HuH-7.5 (cell line): ENCODE data around the gene EDDM13.
"Not testable (repeated sequence)": the region's sequence is repeated elsewhere in the genome, so short reads cannot be mapped to it uniquely, and the experiment has no call there.

Source experiments
- DNase-seq: peaks from one replicate; pipeline ENCODE4 v3.0.0; 2011; ENCODE audit warnings: low spot score

Gene EDDM13

GRCh38 chr19:56272161-56272798, at the start of gene EDDM13:
EDDM13 (plus strand) TSS chr19:56272748; CDS start chr19:56272835, 87 bp downstream.
- no peak for DNase-seq

- no peak for DNase-seq
These were observed 49.6 kb upstream of the EDDM13 start for GRCh38 chr19:56222901-56223300.

- DNase-seq = no peak
These were observed 49.1 kb upstream of the EDDM13 start for GRCh38 chr19:56223481-56223880.

- DNase-seq = no peak
These were observed 27.3 kb upstream of the EDDM13 start for GRCh38 chr19:56245121-56245740.

GRCh38 chr19:56245764-56246163, 26.8 kb upstream of the EDDM13 start:
- not testable (repeated sequence) for DNase-seq

- not testable (repeated sequence) for DNase-seq
These were observed 23.7 kb upstream of the EDDM13 start for GRCh38 chr19:56248736-56249338.

GRCh38 chr19:56252699-56253422, 19.7 kb upstream of the EDDM13 start:
- peak; percentile 86 for DNase-seq

GRCh38 chr19:56253737-56254136, 18.8 kb upstream of the EDDM13 start:
- DNase-seq = peak; percentile 37

- DNase-seq = no peak
These were observed 14.3 kb upstream of the EDDM13 start for GRCh38 chr19:56258272-56258671.

GRCh38 chr19:56261145-56261544, 11.4 kb upstream of the EDDM13 start:
- no peak for DNase-seq

GRCh38 chr19:56261932-56262331, 10.6 kb upstream of the EDDM13 start:
- DNase-seq = not testable (repeated sequence)

GRCh38 chr19:56263319-56263718, 9.2 kb upstream of the EDDM13 start:
- no peak for DNase-seq

GRCh38 chr19:56266051-56266450, 6.5 kb upstream of the EDDM13 start:
- no peak for DNase-seq

GRCh38 chr19:56269348-56269747, 3.2 kb upstream of the EDDM13 start:
- DNase-seq = no peak

- DNase-seq = no peak
These were observed 1.9 kb upstream of the EDDM13 start for GRCh38 chr19:56270676-56271075.

- no peak for DNase-seq
These were observed 1.4 kb upstream of the EDDM13 start for GRCh38 chr19:56271151-56271550.

GRCh38 chr19:56273563-56274117, 1.1 kb downstream of the EDDM13 start:
- no peak for DNase-seq

- DNase-seq = no peak
These were observed 10.3 kb downstream of the EDDM13 start for GRCh38 chr19:56282809-56283208.

GRCh38 chr19:56284746-56285145, 12.2 kb downstream of the EDDM13 start:
- no peak for DNase-seq

- no peak for DNase-seq
These were observed 17.6 kb downstream of the EDDM13 start for GRCh38 chr19:56290104-56290503.

GRCh38 chr19:56291867-56292266, 19.3 kb downstream of the EDDM13 start:
- DNase-seq = no peak

GRCh38 chr19:56294549-56294948, 22.0 kb downstream of the EDDM13 start:
- no peak for DNase-seq
